Keratinocyte (primary cell): ENCODE results near the gene GPR15. TPM values are rescaled to one million over a fixed set of nuclear protein-coding genes. Genes with fewer than 3 reads are reported as not detected.

Source experiments
- DNase-seq: peaks from one replicate; pipeline ENCODE4 v3.0.0-alpha.2; 2011; ENCODE audit warnings: low read depth, missing footprints, low spot score
- FAIRE-seq: peaks from 2 replicates; lab custom pipeline; 2011; peaks lifted over from hg19 to GRCh38; lab: Jason Lieb, UNC
- H2AFZ ChIP-seq: 2 replicates; pipeline ENCODE4 v1.6.0; 2012; ENCODE audit warnings: low read length, control low read depth, inconsistent platforms; ENCODE audit not compliant: control insufficient read depth
- H3K27ac ChIP-seq: 2 replicates; pipeline ENCODE4 v1.5.1; 2011; ENCODE audit warnings: low read length; ENCODE audit not compliant: control insufficient read depth, insufficient read depth
- H3K27me3 ChIP-seq: 3 replicates; pipeline ENCODE4 v1.6.0; 2011; ENCODE audit warnings: low read length; ENCODE audit not compliant: control insufficient read depth, insufficient read depth; ENCODE audit errors: extremely low read depth
- H3K36me3 ChIP-seq, 2 experiments: 2 replicates in 1 of 2; 3 replicates in 1 of 2; pipeline ENCODE4 v1.5.1; 2011; ENCODE audit warnings: low read length in 2 of 2, mild to moderate bottlenecking in 1 of 2; ENCODE audit not compliant: control insufficient read depth in 2 of 2, insufficient read depth in 2 of 2; ENCODE audit errors: extremely low read depth in 1 of 2
- H3K4me1 ChIP-seq: 3 replicates; pipeline ENCODE4 v1.5.1; 2011; ENCODE audit warnings: low read length; ENCODE audit not compliant: control insufficient read depth, insufficient read depth; ENCODE audit errors: extremely low read depth
- H3K4me2 ChIP-seq: 3 replicates; pipeline ENCODE4 v1.6.0; 2011; ENCODE audit warnings: low read depth, low read length; ENCODE audit not compliant: control insufficient read depth, insufficient read depth; ENCODE audit errors: extremely low read depth
- H3K4me3 ChIP-seq, 3 experiments: fragments of 200-600 bp in 1 of 3; sonication (generic) in 1 of 3; 2 replicates in 2 of 3; 3 replicates in 1 of 3; pipeline ENCODE4 v1.5.1; 2011 to 2016; ENCODE audit warnings: low read length in 3 of 3, mild to moderate bottlenecking in 3 of 3, control low read depth in 2 of 3, inconsistent platforms in 1 of 3, low read depth in 1 of 3, mixed read lengths in 1 of 3, mixed run types in 1 of 3, moderate library complexity in 1 of 3; ENCODE audit not compliant: control insufficient read depth in 2 of 3, insufficient read depth in 2 of 3; ENCODE audit errors: extremely low read depth in 1 of 3
- H3K79me2 ChIP-seq: 2 replicates; pipeline ENCODE4 v1.6.0; 2012; ENCODE audit warnings: low read length; ENCODE audit not compliant: control insufficient read depth, insufficient read depth
- H3K9ac ChIP-seq: 3 replicates; pipeline ENCODE4 v1.6.0; 2011; ENCODE audit warnings: low read length; ENCODE audit not compliant: control insufficient read depth, insufficient read depth; ENCODE audit errors: extremely low read depth
- H3K9me1 ChIP-seq: 3 replicates; pipeline ENCODE4 v1.6.0; 2011; ENCODE audit warnings: low read length; ENCODE audit not compliant: control insufficient read depth, insufficient read depth; ENCODE audit errors: extremely low read depth
- H3K9me3 ChIP-seq: 2 replicates; pipeline ENCODE4 v1.5.1; 2012; ENCODE audit warnings: low read depth, low read length; ENCODE audit not compliant: control insufficient read depth
- H4K20me1 ChIP-seq: 3 replicates; pipeline ENCODE4 v1.6.0; 2011; ENCODE audit warnings: low read length; ENCODE audit not compliant: control insufficient read depth, insufficient read depth; ENCODE audit errors: extremely low read depth
- CTCF ChIP-seq, 3 experiments: IDR thresholded peaks in 1 of 3; conservative IDR thresholded peaks in 1 of 3; optimal IDR thresholded peaks in 1 of 3; 2 replicates in 2 of 3; 3 replicates in 1 of 3; pipeline versions ENCODE3 to v1.5.1; 2011; ENCODE audit warnings: low read length in 3 of 3, mild to moderate bottlenecking in 3 of 3, moderate library complexity in 2 of 3, control low read depth in 1 of 3, inconsistent platforms in 1 of 3; ENCODE audit not compliant: insufficient read depth in 2 of 3; ENCODE audit errors: extremely low read depth in 1 of 3
- EZH2 ChIP-seq: IDR thresholded peaks from one replicate; pipeline ENCODE4 v1.6.1; 2012; ENCODE audit warnings: inconsistent platforms, mild to moderate bottlenecking, low read length, moderate library complexity
- dilution Hi-C: fragments of 300-500 bp; cut with MboI; formaldehyde crosslinking; loops from one replicate; pipeline ENCODE4 v1.7.0; 2020; ENCODE audit warnings: low sequenced_read_pairs; ENCODE audit not compliant: extremely low pct_ligation_motif_present
- polyA plus RNA-seq, 5 experiments: library from polyadenylated mRNA; depleted of rRNA in 3 of 5; stranded (reverse) in 3 of 5; stranded (forward) in 1 of 5; unstranded in 1 of 5; fragments of >200 nt; gene quantifications; 1 replicate in 1 of 5; 2 replicates in 3 of 5; 3 replicates in 1 of 5; pipeline versions ENCODE4 v1.2.1 to v1.2.3, GENCODE V29; 2011 to 2012; ENCODE audit warnings: missing spikeins in 2 of 5, low read depth in 1 of 5, low replicate concordance in 1 of 5

The GPR15 gene
- polyA plus RNA-seq, 1 donor (not counting 4 experiments of a cell fraction or from before 2014, with no cell fraction given): not detected

- H3K4me1 ChIP-seq: peaks cover 20% of the 10 kb centered on the region
- H3K4me2 ChIP-seq: peak overlapping the region; percentile 58
- H3K79me2 ChIP-seq: peaks cover 3% of the 10 kb centered on the region
- DNase-seq: peak; percentile 77
- no peaks in the 10 kb centered on the region for H4K20me1 ChIP-seq
- peak; percentile 90 for FAIRE-seq
- dilution Hi-C loops: no loop called here
- H3K9me1 ChIP-seq: no peaks in the 10 kb centered on the region
- peak overlapping the region; percentile 81 for H3K27ac ChIP-seq
- TF ChIP-seq EZH2 (no peak), CTCF (optimal IDR thresholded peaks at IDR 0.05 in 1 of 3, IDR thresholded peaks at IDR 0.05 in 1 of 3, conservative IDR thresholded peaks at IDR 0.05 in 1 of 3; ENCODE audit: extremely low read depth in 1 of 3, insufficient read depth in 2 of 3, low read length in 3 of 3) (no peak)
- peaks cover 6 to 8% of the 10 kb centered on the region in 2 experiments for H3K36me3 ChIP-seq
- H3K4me3 ChIP-seq: no peak overlapping the region
- H2AFZ ChIP-seq: no peak overlapping the region
- H3K27me3 ChIP-seq: no peaks in the 10 kb centered on the region
- peak overlapping the region; percentile 14 for H3K9ac ChIP-seq
- no peaks in the 10 kb centered on the region for H3K9me3 ChIP-seq
These were observed 18.7 kb upstream of the GPR15 start for GRCh38 chr3:98513091-98513511.

GRCh38 chr3:98513736-98514135, 18.0 kb upstream of the GPR15 start:
- Histone ChIP-seq H3K4me2 (peak overlapping the region; percentile 36), H3K4me1 (peaks cover 20% of the 10 kb centered on the region), H3K9me1 (no peaks in the 10 kb centered on the region), H4K20me1 (no peaks in the 10 kb centered on the region), H2AFZ (no peak overlapping the region), H3K9ac (no peak overlapping the region), H3K4me3 (no peak overlapping the region), H3K36me3 (peaks cover 7 to 10% of the 10 kb centered on the region in 2 experiments), H3K27me3 (no peaks in the 10 kb centered on the region), H3K27ac (peak overlapping the region; percentile 68), H3K79me2 (peaks cover 8% of the 10 kb centered on the region), H3K9me3 (no peaks in the 10 kb centered on the region)
- TF ChIP-seq CTCF (optimal IDR thresholded peaks at IDR 0.05 in 1 of 3, IDR thresholded peaks at IDR 0.05 in 1 of 3, conservative IDR thresholded peaks at IDR 0.05 in 1 of 3; ENCODE audit: extremely low read depth in 1 of 3, insufficient read depth in 2 of 3, low read length in 3 of 3) (no peak), EZH2 (no peak)
- DNase-seq: no peak
- dilution Hi-C loops: no loop called here
- FAIRE-seq: no peak
